SK-MEL-5 (cell line): ENCODE data around the gene WDPCP. TPM values are rescaled to one million over a fixed set of nuclear protein-coding genes. Genes with fewer than 3 reads are reported as not detected.
"Not testable (repeated sequence)": the region's sequence is repeated elsewhere in the genome, so short reads cannot be mapped to it uniquely, and the experiment has no call there.

Source experiments
- DNase-seq: peaks from one replicate; pipeline ENCODE4 v3.0.0-alpha.2; 2016; ENCODE audit warnings: low read depth, low spot score
- in situ Hi-C: cut with HindIII; loops from 2 replicates; pipeline ENCODE4 v1.10.0; 2016; ENCODE audit warnings: low sequenced_read_pairs, high pct_unique_total_duplicates, low pct_unique_long_range_greater_than_20kb
- polyA plus RNA-seq, 2 experiments: library from polyadenylated mRNA; depleted of rRNA; stranded (reverse); fragments of >200 nt; gene quantifications; 2 replicates each; pipeline ENCODE4 v1.2.3, GENCODE V29; 2015
- total RNA-seq: library from RNA; depleted of rRNA; stranded (reverse); fragments of >200 nt; shearing (Covaris generic); gene quantifications from 2 replicates; pipeline ENCODE4 v1.2.3, GENCODE V29; 2014; rRNA removed

The WDPCP gene
- 13.0 and 16.1 TPM in 2 replicates for total RNA-seq
- 6.8 and 10.1 TPM in 2 replicates for polyA plus RNA-seq (2015; cell fraction: cytosol; rRNA removed)
- polyA plus RNA-seq (2015; cell fraction: nucleus; rRNA removed): 17.7 and 24.3 TPM in 2 replicates

GRCh38 chr2:63588385-63589147, at the start of gene WDPCP, which contains the start of gene MDH1:
Gene WDPCP, minus strand, starts transcription at chr2:63588477. Its CDS starts 206 bp downstream, at chr2:63588271.
Gene MDH1, plus strand, starts transcription at chr2:63588963. Its CDS starts 81 bp downstream, at chr2:63589044.
- peak; percentile 100 for DNase-seq
- in situ Hi-C loops: no loop called here

GRCh38 chr2:63632382-63632781, 44.1 kb upstream of the WDPCP start:
- in situ Hi-C loops: no loop called here
- no peak for DNase-seq

- in situ Hi-C loops: no loop called here
Observed at GRCh38 chr2:63631501-63631900, 43.2 kb upstream of the WDPCP start.

GRCh38 chr2:63628403-63628942, 40.2 kb upstream of the WDPCP start:
- in situ Hi-C loops: no loop called here
- DNase-seq: no peak

More at GRCh38 chr2:63631501-63631900, 43.2 kb upstream of the WDPCP start:
- no peak for DNase-seq

GRCh38 chr2:63627866-63628265, 39.6 kb upstream of the WDPCP start:
- no peak for DNase-seq
- in situ Hi-C loops: no loop called here

GRCh38 chr2:63623763-63624162, 35.5 kb upstream of the WDPCP start:
- in situ Hi-C loops, DNase-seq: not testable (repeated sequence)

GRCh38 chr2:63622751-63623150, 34.5 kb upstream of the WDPCP start:
- DNase-seq: no peak
- in situ Hi-C loops: no loop called here

- in situ Hi-C loops: no loop called here
- DNase-seq: no peak
Observed at GRCh38 chr2:63619328-63619727, 31.1 kb upstream of the WDPCP start.

- no peak for DNase-seq
- in situ Hi-C loops: no loop called here
Observed at GRCh38 chr2:63617366-63617765, 29.1 kb upstream of the WDPCP start.

- DNase-seq: no peak
- in situ Hi-C loops: no loop called here
Observed at GRCh38 chr2:63614983-63615945, 27.0 kb upstream of the WDPCP start.

GRCh38 chr2:63614448-63614968, 26.2 kb upstream of the WDPCP start:
- DNase-seq: no peak
- in situ Hi-C loops: no loop called here

- no peak for DNase-seq
- in situ Hi-C loops: no loop called here
Observed at GRCh38 chr2:63613391-63613901, 25.2 kb upstream of the WDPCP start.

GRCh38 chr2:63610525-63610924, 22.2 kb upstream of the WDPCP start:
- in situ Hi-C loops: no loop called here
- no peak for DNase-seq

GRCh38 chr2:63608865-63609264, 20.6 kb upstream of the WDPCP start:
- in situ Hi-C loops, DNase-seq: not testable (repeated sequence)

- in situ Hi-C loops: no loop called here
- DNase-seq: no peak
Observed at GRCh38 chr2:63604666-63605065, 16.4 kb upstream of the WDPCP start.

GRCh38 chr2:63600881-63601460, 12.7 kb upstream of the WDPCP start:
- no peak for DNase-seq
- in situ Hi-C loops: no loop called here

- in situ Hi-C loops: no loop called here
- no peak for DNase-seq
Observed at GRCh38 chr2:63598981-63599380, 10.7 kb upstream of the WDPCP start.
